ENCODE data around the gene CGB7.

DNA sequence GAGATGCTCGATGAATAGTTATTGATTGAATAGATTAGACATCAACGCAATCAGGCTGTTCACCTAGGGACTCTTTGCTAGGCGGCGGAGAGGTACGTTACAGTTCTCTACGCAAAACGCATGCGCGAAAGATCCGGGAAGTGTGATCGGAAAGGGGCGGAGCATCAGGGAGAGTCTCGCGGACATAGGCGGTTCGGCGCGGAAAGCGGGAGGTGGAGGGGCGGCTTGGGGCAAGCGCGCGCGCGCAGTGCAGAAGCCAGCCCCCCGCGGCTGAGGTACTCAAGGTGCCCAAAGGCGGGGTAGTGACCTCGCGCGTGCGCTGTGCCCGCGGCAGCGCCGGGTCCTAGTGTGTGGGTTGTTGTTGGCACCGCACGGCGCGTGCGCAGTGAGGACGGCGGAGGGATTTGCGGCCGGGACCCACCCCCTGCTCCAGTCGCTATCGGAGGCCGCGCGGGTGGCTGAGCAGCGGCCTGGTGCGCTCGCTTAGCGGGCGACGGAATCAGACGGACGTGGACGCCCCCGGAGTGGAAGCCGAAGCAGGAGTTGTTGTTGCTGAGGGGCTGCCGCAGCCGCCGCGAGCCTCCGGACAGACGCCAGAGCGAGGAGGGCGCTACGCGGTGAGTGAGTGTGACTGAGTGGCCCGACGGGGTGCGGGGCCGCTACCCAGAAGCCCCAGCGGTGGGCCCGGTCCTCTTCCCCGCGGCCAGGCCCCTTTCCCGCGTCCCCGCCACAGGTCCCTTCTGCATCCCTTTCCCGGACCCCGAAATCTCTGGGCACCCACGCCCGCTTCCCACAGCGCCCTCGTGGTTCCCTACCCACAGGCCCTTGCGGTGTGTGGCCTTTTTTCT, 27.7 kb upstream of the CGB7 start, which contains the start of gene SNRNP70:
- TF ChIP-seq, protein P1, sequence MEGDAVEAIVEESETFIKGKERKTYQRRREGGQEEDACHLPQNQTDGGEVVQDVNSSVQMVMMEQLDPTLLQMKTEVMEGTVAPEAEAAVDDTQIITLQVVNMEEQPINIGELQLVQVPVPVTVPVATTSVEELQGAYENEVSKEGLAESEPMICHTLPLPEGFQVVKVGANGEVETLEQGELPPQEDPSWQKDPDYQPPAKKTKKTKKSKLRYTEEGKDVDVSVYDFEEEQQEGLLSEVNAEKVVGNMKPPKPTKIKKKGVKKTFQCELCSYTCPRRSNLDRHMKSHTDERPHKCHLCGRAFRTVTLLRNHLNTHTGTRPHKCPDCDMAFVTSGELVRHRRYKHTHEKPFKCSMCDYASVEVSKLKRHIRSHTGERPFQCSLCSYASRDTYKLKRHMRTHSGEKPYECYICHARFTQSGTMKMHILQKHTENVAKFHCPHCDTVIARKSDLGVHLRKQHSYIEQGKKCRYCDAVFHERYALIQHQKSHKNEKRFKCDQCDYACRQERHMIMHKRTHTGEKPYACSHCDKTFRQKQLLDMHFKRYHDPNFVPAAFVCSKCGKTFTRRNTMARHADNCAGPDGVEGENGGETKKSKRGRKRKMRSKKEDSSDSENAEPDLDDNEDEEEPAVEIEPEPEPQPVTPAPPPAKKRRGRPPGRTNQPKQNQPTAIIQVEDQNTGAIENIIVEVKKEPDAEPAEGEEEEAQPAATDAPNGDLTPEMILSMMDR (conservative IDR thresholded peaks at IDR 0.05 in 1 of 2, IDR thresholded peaks at IDR 0.05 in 1 of 2; ENCODE audit: extremely low read depth in 1 of 2, insufficient read depth in 1 of 2, low read depth in 1 of 2, low read length in 2 of 2): no peak
- no peak for TF ChIP-seq EZH2 (IDR thresholded peaks at IDR 0.05; ENCODE audit: borderline replicate concordance, low read length)

All from mammary epithelial cell (primary cell).